Pancreas (tissue), 10 donors: ENCODE results near the gene DAAM2. TPM values are rescaled to one million over a fixed set of nuclear protein-coding genes. Genes with fewer than 3 reads are reported as not detected.

Experiments
- ATAC-seq, 4 donors: fragments of 200-7000 bp; cut with Tn5 transposase; one replicate each; pipeline versions ENCODE4 v1.8.0 to v1.9.1; 2020; ENCODE audit warnings: mild to moderate bottlenecking in 4 of 4, moderate library complexity in 4 of 4
- DNase-seq, 6 donors: peaks; one replicate each; pipeline ENCODE4 v3.0.0-alpha.2; 2020
- FAIRE-seq: peaks from 2 replicates; lab custom pipeline; 2012; peaks lifted over from hg19 to GRCh38; lab: Jason Lieb, UNC
- H3K27ac ChIP-seq, 4 donors: fragments of 200-600 bp; sonication (generic); 1 replicate in 3 of 4; 2 replicates in 1 of 4; pipeline versions ENCODE4 v1.5.0 to v1.8.0; 2020
- H3K27me3 ChIP-seq, 4 donors: fragments of 200-600 bp; one replicate each; pipeline ENCODE4 v1.8.0; 2021
- H3K36me3 ChIP-seq, 3 donors: fragments of 200-600 bp; sonication (generic) in 1 of 3; one replicate each; pipeline versions ENCODE4 v1.5.0 to v1.8.0; 2020 to 2021
- H3K4me1 ChIP-seq, 3 donors: fragments of 200-600 bp; one replicate each; pipeline ENCODE4 v1.8.0; 2021
- H3K4me3 ChIP-seq, 4 donors: fragments of 200-600 bp; sonication (generic) in 2 of 4; one replicate each; pipeline versions ENCODE4 v1.5.0 to v1.8.0; 2020 to 2021
- H3K9me3 ChIP-seq, 4 donors: fragments of 200-600 bp; one replicate each; pipeline ENCODE4 v1.8.0; 2021
- WGBS, 2 donors: extraction: QIAGEN DNeasy Blood & Tissue Kit; methylation state at CpG; one replicate each; pipeline ENCODE4 v1.1.7; 2013; 5-methylcytosine and 5-hydroxymethylcytosine counted together
- intact Hi-C, 3 donors: fragments of 100-400 bp; cut with DNase I; formaldehyde crosslinking; loops; one replicate each; pipeline versions ENCODE4 v1.11.1 to v1.14.2; 2022
- polyA plus RNA-seq, 2 donors: library from polyadenylated mRNA; stranded (reverse); fragments of 200-250 nt; gene quantifications; one replicate each; pipeline ENCODE4 v1.2.3, GENCODE V29; 2013
- total RNA-seq, 6 donors: library from RNA; stranded (reverse); fragmentation: NEBNext Ultra II Directional in 4 of 6; extraction: Animal tissue kit (Norgen Biotek cat#: 25700) in 4 of 6; gene quantifications; one replicate each; pipeline versions ENCODE4 v1.2.1 to v1.2.4, GENCODE V29; 2021 to 2023
- TF ChIP-seq, protein P1 (sequence below), 4 donors: fragments of 200-600 bp; sonication (generic) in 3 of 4; IDR thresholded peaks; one replicate each; pipeline versions ENCODE4 v1.5.0 to v1.8.0; 2021; ENCODE audit warnings: antibody characterized with exemption in 4 of 4
- donor health status: healthy with polysubstance abuse.
- donor health status: DM: no; HTN: no; CAD: no; lungs with moderate emphysema.
- donor health status: DM: no; HTN: no; CAD: no.
- donor health status: control.
- donor health status: control.
- donor health status: Bipolar disorder and iron deficiency.
- donor health status: DM: yes; HTN: yes; CAD: no.
- donor health status: DM: no; HTN: no; CAD: no.
- donor health status: DM: no; HTN: no; CAD: no.
- donor health status: DM: yes; HTN: yes; CAD: no.

The DAAM2 gene
- total and polyA plus RNA-seq, 8 donors, result 4.0 to 10.5 (median 7.2) TPM

GRCh38 chr6:39812853-39813533, 20.8 kb downstream of the DAAM2 start:
- Histone ChIP-seq H3K9me3 (no peaks in the 10 kb centered on the region), H3K4me3 (no peak overlapping the region), H3K27me3 (no peaks in the 10 kb centered on the region), H3K27ac (no peak overlapping the region), H3K36me3 (no peaks in the 10 kb centered on the region), H3K4me1 (no peaks in the 10 kb centered on the region)
- DNase-seq, result no peak
- intact Hi-C loops, result no loop called here
- TF ChIP-seq, protein P1, sequence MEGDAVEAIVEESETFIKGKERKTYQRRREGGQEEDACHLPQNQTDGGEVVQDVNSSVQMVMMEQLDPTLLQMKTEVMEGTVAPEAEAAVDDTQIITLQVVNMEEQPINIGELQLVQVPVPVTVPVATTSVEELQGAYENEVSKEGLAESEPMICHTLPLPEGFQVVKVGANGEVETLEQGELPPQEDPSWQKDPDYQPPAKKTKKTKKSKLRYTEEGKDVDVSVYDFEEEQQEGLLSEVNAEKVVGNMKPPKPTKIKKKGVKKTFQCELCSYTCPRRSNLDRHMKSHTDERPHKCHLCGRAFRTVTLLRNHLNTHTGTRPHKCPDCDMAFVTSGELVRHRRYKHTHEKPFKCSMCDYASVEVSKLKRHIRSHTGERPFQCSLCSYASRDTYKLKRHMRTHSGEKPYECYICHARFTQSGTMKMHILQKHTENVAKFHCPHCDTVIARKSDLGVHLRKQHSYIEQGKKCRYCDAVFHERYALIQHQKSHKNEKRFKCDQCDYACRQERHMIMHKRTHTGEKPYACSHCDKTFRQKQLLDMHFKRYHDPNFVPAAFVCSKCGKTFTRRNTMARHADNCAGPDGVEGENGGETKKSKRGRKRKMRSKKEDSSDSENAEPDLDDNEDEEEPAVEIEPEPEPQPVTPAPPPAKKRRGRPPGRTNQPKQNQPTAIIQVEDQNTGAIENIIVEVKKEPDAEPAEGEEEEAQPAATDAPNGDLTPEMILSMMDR (IDR thresholded peaks at IDR 0.05), result no peak
- 67 to 76% methylated on average over 9 of the region's 9 CpGs for WGBS, 2 donors
- ATAC-seq, result peak in 3 of 4 donors; percentile 43 to 49 (median 48)
- FAIRE-seq, result no peak

GRCh38 chr6:39814236-39814635, 22.1 kb downstream of the DAAM2 start:
- no peak overlapping the region for H3K27ac ChIP-seq
- no peaks in the 10 kb centered on the region for H3K9me3 ChIP-seq
- WGBS, 2 donors, result 93 to 96% methylated on average over 4 of the region's 4 CpGs
- H3K4me3 ChIP-seq, result no peak overlapping the region
- intact Hi-C loops, result no loop called here
- no peak for FAIRE-seq
- no peaks in the 10 kb centered on the region for H3K4me1 ChIP-seq
- H3K36me3 ChIP-seq, result no peaks in the 10 kb centered on the region
- no peaks in the 10 kb centered on the region for H3K27me3 ChIP-seq
- ATAC-seq, result no peak
- TF ChIP-seq, protein P1 (IDR thresholded peaks at IDR 0.05), result no peak
- DNase-seq, result no peak

DNA sequence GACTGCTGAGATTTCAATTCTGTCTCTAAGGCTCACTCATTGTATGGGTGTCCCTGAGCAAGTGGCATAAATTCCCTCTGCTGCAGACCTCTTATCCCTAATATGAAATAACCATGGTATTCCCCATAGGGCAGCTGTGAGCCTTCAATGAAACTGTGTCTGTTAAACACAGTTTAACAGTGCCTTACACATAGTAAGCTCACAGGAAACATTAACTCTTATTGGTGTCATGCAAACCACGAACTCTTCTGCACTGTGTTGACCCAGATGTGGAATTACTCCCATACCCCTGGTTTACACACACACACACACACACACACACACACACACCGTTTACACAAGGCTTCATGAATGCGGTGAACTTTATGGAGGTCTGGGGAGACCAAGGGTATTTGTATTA, 23.2 kb downstream of the DAAM2 start:
- WGBS, 2 donors, result 82 to 93% methylated on average over 3 of the region's 3 CpGs
- ATAC-seq, result no peak
- TF ChIP-seq, protein P1 (IDR thresholded peaks at IDR 0.05), result no peak
- no peak for FAIRE-seq
- no peak for DNase-seq
- Histone ChIP-seq H3K4me1 (no peaks in the 10 kb centered on the region), H3K36me3 (no peaks in the 10 kb centered on the region), H3K4me3 (no peak overlapping the region), H3K9me3 (no peaks in the 10 kb centered on the region), H3K27ac (no peak overlapping the region), H3K27me3 (no peaks in the 10 kb centered on the region)
- intact Hi-C loops, result no loop called here

DNA sequence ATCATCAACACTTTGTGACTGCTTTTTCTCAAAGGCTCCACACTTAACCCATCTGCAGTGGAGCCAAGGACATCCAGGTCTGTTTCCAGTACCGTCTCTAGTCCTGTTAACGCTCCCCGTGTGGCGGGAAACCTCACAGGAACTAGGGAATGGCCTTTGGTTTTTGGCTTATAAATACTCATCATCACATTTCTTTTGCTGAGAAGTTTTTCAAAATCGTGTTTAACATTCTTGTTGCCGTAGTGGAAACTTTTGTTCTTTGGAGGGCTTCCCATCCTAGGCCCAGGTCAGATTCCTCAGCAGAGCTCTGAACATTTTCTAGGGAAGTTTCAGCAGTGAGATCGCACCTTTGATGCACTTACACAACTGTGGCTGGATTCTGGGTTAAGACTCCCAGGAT, 24.6 kb downstream of the DAAM2 start:
- WGBS, 2 donors, result 78 to 90% methylated on average over 7 of the region's 7 CpGs
- Histone ChIP-seq H3K27ac (no peak overlapping the region), H3K27me3 (no peaks in the 10 kb centered on the region), H3K9me3 (no peaks in the 10 kb centered on the region), H3K4me3 (no peak overlapping the region), H3K36me3 (no peaks in the 10 kb centered on the region), H3K4me1 (no peaks in the 10 kb centered on the region)
- TF ChIP-seq, protein P1 (IDR thresholded peaks at IDR 0.05), result no peak
- DNase-seq (no peak), ATAC-seq (no peak), FAIRE-seq (no peak)
- intact Hi-C loops, result no loop called here

DNA sequence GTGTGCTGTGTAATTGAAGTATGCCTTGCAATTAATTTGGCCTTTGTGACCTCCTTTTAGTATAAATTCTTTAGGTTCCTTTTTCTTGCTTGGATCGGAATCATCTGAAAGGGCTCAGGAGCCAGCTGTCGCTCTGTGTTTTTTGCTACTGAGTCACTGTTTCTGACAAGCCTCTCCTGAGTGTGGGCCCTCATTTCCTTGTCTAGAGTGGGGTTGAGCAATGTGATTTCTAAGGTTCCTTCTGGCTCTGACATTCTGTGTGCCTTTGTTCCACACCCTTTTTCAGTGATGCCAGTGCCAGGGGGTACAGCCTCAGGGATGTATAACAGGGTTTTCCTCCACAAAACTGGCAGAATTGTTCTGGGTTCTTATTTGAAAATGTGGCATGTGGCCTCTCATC, 26.5 kb downstream of the DAAM2 start:
- no peaks in the 10 kb centered on the region for H3K9me3 ChIP-seq
- FAIRE-seq (no peak), ATAC-seq (peak in 1 of 4 donors; percentile 35), DNase-seq (no peak)
- TF ChIP-seq, protein P1 (IDR thresholded peaks at IDR 0.05), result no peak
- 88 to 90% methylated on average over 2 of the region's 2 CpGs for WGBS, 2 donors
- H3K4me1 ChIP-seq, result no peaks in the 10 kb centered on the region
- H3K4me3 ChIP-seq, result no peak overlapping the region
- intact Hi-C loops, result no loop called here
- H3K27ac ChIP-seq, result no peak overlapping the region
- H3K27me3 ChIP-seq, result no peaks in the 10 kb centered on the region
- H3K36me3 ChIP-seq, result no peaks in the 10 kb centered on the region
